SK-N-SH (cell line): ENCODE results near the gene CRYBG1. TPM values are rescaled to one million over a fixed set of nuclear protein-coding genes. Genes with fewer than 3 reads are reported as not detected.
"Not testable (repeated sequence)": the region's sequence is repeated elsewhere in the genome, so short reads cannot be mapped to it uniquely, and the experiment has no call there.

Source experiments
- CTCF ChIA-PET: fragments of 300-600, 350-600 bp; formaldehyde crosslinking; extraction: SDS; loops from one replicate; lab custom pipeline; 2021; lab: Yijun Ruan, JAX
- POLR2A ChIA-PET: fragments of 350-600 bp; sonication (Branson Sonifier 250); formaldehyde crosslinking; extraction: SDS; loops from one replicate; lab custom pipeline; 2020; ENCODE audit warnings: antibody characterized with exemption, inconsistent platforms; lab: Yijun Ruan, JAX
- DNase-seq: peaks from one replicate; pipeline ENCODE4 v3.0.0; 2012
- H2AFZ ChIP-seq: fragments of 200-600 bp; sonication (generic); 2 replicates; pipeline ENCODE4 v1.8.1; 2016; ENCODE audit warnings: antibody characterized with exemption, mild to moderate bottlenecking, low read depth
- H3F3A ChIP-seq: fragments of 200-600 bp; sonication (generic); replicated peaks from 2 replicates; pipeline ENCODE3; 2016; ENCODE audit warnings: antibody characterized with exemption, mild to moderate bottlenecking; ENCODE audit not compliant: insufficient read depth
- H3K27ac ChIP-seq, 2 experiments: fragments of 200-500 bp in 1 of 2; fragments of 200-600 bp in 1 of 2; sonication (Bioruptor generic) in 1 of 2; sonication (generic), shearing (Covaris generic) in 1 of 2; 2 replicates each; pipeline versions ENCODE4 v1.5.1 to v1.6.1; 2014 to 2016; ENCODE audit warnings: low read depth in 2 of 2, inconsistent platforms in 1 of 2, low read length in 1 of 2, mild to moderate bottlenecking in 1 of 2, mixed read lengths in 1 of 2
- H3K27me3 ChIP-seq: fragments of 200-600 bp; sonication (generic), shearing (Covaris generic); 2 replicates; pipeline ENCODE4 v1.6.1; 2016; ENCODE audit warnings: mixed run types; ENCODE audit not compliant: insufficient read depth
- H3K36me3 ChIP-seq, 2 experiments: fragments of 200-500 bp in 1 of 2; fragments of 200-600 bp in 1 of 2; sonication (Bioruptor generic) in 1 of 2; sonication (generic) in 1 of 2; replicated peaks in 1 of 2; 2 replicates each; pipeline versions ENCODE3 to v1.5.1; 2014 to 2016; ENCODE audit warnings: low read length in 1 of 2, mild to moderate bottlenecking in 1 of 2; ENCODE audit not compliant: insufficient read depth in 2 of 2, control insufficient read depth in 1 of 2
- H3K4me1 ChIP-seq, 2 experiments: fragments of 200-500 bp in 1 of 2; fragments of 200-600 bp in 1 of 2; sonication (Bioruptor generic) in 1 of 2; sonication (generic), shearing (Covaris generic) in 1 of 2; 2 replicates each; pipeline versions ENCODE4 v1.5.1 to v1.6.1; 2014 to 2016; ENCODE audit warnings: low read depth in 1 of 2, low read length in 1 of 2, mixed run types in 1 of 2; ENCODE audit not compliant: insufficient read depth in 2 of 2, control insufficient read depth in 1 of 2
- H3K4me2 ChIP-seq: fragments of 200-600 bp; sonication (generic), shearing (Covaris generic); 2 replicates; pipeline ENCODE4 v1.6.1; 2017; ENCODE audit warnings: mixed run types
- H3K4me3 ChIP-seq, 2 experiments: fragments of 200-500 bp in 1 of 2; fragments of 200-600 bp in 1 of 2; sonication (Bioruptor generic) in 1 of 2; sonication (generic), shearing (Covaris generic) in 1 of 2; 2 replicates each; pipeline versions ENCODE4 v1.5.1 to v1.8.1; 2014 to 2016; ENCODE audit warnings: low read depth in 2 of 2, inconsistent platforms in 1 of 2, low read length in 1 of 2, mild to moderate bottlenecking in 1 of 2, mixed read lengths in 1 of 2, moderate library complexity in 1 of 2
- H3K79me2 ChIP-seq: fragments of 200-600 bp; sonication (generic); 2 replicates; pipeline ENCODE4 v1.8.1; 2017; ENCODE audit warnings: mild to moderate bottlenecking; ENCODE audit not compliant: insufficient read depth
- H3K9ac ChIP-seq: fragments of 200-600 bp; sonication (generic); 2 replicates; pipeline ENCODE4 v1.6.1; 2017; ENCODE audit warnings: mixed run types
- H3K9me2 ChIP-seq: fragments of 200-600 bp; sonication (generic); 2 replicates; pipeline ENCODE4 v1.6.1; 2017; ENCODE audit warnings: mixed run types
- H3K9me3 ChIP-seq: fragments of 200-600 bp; sonication (generic); 2 replicates; pipeline ENCODE4 v1.6.1; 2017; ENCODE audit warnings: mixed run types, mild to moderate bottlenecking, moderate library complexity
- H4K20me1 ChIP-seq: fragments of 200-600 bp; sonication (generic); 2 replicates; pipeline ENCODE4 v1.6.1; 2017; ENCODE audit warnings: mild to moderate bottlenecking, mixed run types; ENCODE audit not compliant: insufficient read depth
- EP300 ChIP-seq, 2 experiments: IDR thresholded peaks; 2 replicates each; pipeline versions ENCODE4 v1.4.0 to v1.6.1; 2012; ENCODE audit warnings: borderline replicate concordance in 1 of 2, low read depth in 1 of 2, low read length in 1 of 2
- FOSL2 ChIP-seq: IDR thresholded peaks from 2 replicates; pipeline ENCODE4 v1.4.0; 2012; ENCODE audit warnings: low read depth, mild to moderate bottlenecking, moderate library complexity, borderline replicate concordance
- FOXJ3 ChIP-seq: sonication (generic); formaldehyde crosslinking; IDR thresholded peaks from 2 replicates; pipeline ENCODE4 v1.5.1; 2020; ENCODE audit warnings: mild to moderate bottlenecking, missing genetic modification reagents
- FOXM1 ChIP-seq: IDR thresholded peaks from 2 replicates; pipeline ENCODE4 v1.4.0; 2012; ENCODE audit warnings: low read depth, mild to moderate bottlenecking
- REST ChIP-seq: IDR thresholded peaks from 2 replicates; pipeline ENCODE4 v1.6.1; 2012; ENCODE audit warnings: mild to moderate bottlenecking, low read depth, low read length, moderate library complexity
- SIN3A ChIP-seq: IDR thresholded peaks from 2 replicates; pipeline ENCODE4 v1.6.1; 2012; ENCODE audit warnings: low read depth, mild to moderate bottlenecking, low read length, moderate library complexity, borderline replicate concordance
- SMC3 ChIP-seq: IDR thresholded peaks from 2 replicates; pipeline ENCODE4 v1.6.1; 2012; ENCODE audit warnings: low read depth, low read length, improper control_type of control experiment
- USF1 ChIP-seq: IDR thresholded peaks from 2 replicates; pipeline ENCODE4 v1.4.0; 2012; ENCODE audit warnings: low read depth, borderline replicate concordance
- YY1 ChIP-seq: IDR thresholded peaks from 2 replicates; pipeline ENCODE4 v1.4.0; 2012; ENCODE audit warnings: low read depth, mild to moderate bottlenecking
- WGBS: methylation state at CpG from one replicate; pipeline ENCODE4 v1.1.6; 2017; ENCODE audit warnings: low lambda C conversion rate; 5-methylcytosine and 5-hydroxymethylcytosine counted together
- polyA plus RNA-seq, 3 experiments: library from polyadenylated mRNA; depleted of rRNA; stranded (reverse); fragments of >200 nt; gene quantifications; 2 replicates each; pipeline ENCODE4 v1.2.3, GENCODE V29; 2012
- TF ChIP-seq, protein P1 (sequence below): fragments of 150-350 bp; IDR thresholded peaks from 2 replicates; pipeline ENCODE4 v1.6.1; 2017; ENCODE audit warnings: antibody characterized with exemption, low read length, low read depth, borderline replicate concordance
- TF ChIP-seq, protein P2 (sequence below): IDR thresholded peaks from 2 replicates; pipeline ENCODE4 v1.4.0; 2012; ENCODE audit warnings: low read depth, borderline replicate concordance

CRYBG1 gene
- polyA plus RNA-seq, 1 of the 3 experiments (the other 2 are of a cell fraction): 13.8 TPM

DNA sequence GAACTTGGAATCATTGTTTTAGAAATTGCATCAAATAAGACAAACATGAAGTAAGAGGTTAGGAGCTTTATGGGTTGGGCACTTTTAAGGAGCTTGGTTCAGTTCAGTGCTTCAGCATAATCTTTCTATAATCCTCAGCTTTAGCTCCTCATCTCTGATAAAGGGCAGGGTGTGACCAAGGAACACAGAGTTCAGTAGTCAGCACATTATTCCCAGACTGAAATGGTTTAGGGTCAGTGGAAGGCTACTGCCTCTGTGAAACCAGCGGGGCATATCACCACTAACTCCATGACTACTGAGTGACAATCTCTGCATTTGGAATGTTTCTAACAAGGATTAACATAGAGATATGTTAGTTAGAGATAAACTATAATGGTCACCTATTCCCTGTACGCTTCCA is 36.9 kb downstream of the CRYBG1 start:
- H3K9me3 ChIP-seq: no peaks in the 10 kb centered on the region
- H3K36me3 ChIP-seq: no peaks in the 10 kb centered on the region
- no peaks in the 10 kb centered on the region for H3K4me1 ChIP-seq
- TF ChIP-seq SIN3A: no peak
- TF ChIP-seq SMC3: no peak
- TF ChIP-seq, protein P1, sequence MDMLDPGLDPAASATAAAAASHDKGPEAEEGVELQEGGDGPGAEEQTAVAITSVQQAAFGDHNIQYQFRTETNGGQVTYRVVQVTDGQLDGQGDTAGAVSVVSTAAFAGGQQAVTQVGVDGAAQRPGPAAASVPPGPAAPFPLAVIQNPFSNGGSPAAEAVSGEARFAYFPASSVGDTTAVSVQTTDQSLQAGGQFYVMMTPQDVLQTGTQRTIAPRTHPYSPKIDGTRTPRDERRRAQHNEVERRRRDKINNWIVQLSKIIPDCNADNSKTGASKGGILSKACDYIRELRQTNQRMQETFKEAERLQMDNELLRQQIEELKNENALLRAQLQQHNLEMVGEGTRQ: no peak
- no peak for TF ChIP-seq FOXM1
- no peak for TF ChIP-seq EP300 (IDR thresholded peaks at IDR 0.05; ENCODE audit: borderline replicate concordance in 1 of 2, low read depth in 1 of 2, low read length in 1 of 2)
- no peak for TF ChIP-seq REST
- TF ChIP-seq, protein P2, sequence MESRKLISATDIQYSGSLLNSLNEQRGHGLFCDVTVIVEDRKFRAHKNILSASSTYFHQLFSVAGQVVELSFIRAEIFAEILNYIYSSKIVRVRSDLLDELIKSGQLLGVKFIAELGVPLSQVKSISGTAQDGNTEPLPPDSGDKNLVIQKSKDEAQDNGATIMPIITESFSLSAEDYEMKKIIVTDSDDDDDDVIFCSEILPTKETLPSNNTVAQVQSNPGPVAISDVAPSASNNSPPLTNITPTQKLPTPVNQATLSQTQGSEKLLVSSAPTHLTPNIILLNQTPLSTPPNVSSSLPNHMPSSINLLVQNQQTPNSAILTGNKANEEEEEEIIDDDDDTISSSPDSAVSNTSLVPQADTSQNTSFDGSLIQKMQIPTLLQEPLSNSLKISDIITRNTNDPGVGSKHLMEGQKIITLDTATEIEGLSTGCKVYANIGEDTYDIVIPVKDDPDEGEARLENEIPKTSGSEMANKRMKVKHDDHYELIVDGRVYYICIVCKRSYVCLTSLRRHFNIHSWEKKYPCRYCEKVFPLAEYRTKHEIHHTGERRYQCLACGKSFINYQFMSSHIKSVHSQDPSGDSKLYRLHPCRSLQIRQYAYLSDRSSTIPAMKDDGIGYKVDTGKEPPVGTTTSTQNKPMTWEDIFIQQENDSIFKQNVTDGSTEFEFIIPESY: no peak
- H3K27me3 ChIP-seq: peaks cover 11% of the 10 kb centered on the region; the same call in 1 of the 2 replicates
- 55% methylated on average over 2 of the region's 2 CpGs for WGBS
- H3K9me2 ChIP-seq: no peaks in the 10 kb centered on the region
- H3K9ac ChIP-seq: no peak overlapping the region
- no peak for DNase-seq
- ChIA-PET CTCF (no interaction called here), POLR2A (no interaction called here)
- H2AFZ ChIP-seq: no peak overlapping the region
- H4K20me1 ChIP-seq: no peaks in the 10 kb centered on the region
- no peaks in the 10 kb centered on the region for H3F3A ChIP-seq
- no peak overlapping the region for H3K27ac ChIP-seq
- H3K79me2 ChIP-seq: no peaks in the 10 kb centered on the region
- no peak overlapping the region for H3K4me3 ChIP-seq
- H3K4me2 ChIP-seq: no peak overlapping the region

- no peak overlapping the region for H2AFZ ChIP-seq
- H3K9ac ChIP-seq: no peak overlapping the region
- DNase-seq: no peak
- no peaks in the 10 kb centered on the region for H4K20me1 ChIP-seq
- no peak overlapping the region for H3K4me2 ChIP-seq
- TF ChIP-seq FOSL2 (no peak), SMC3 (no peak), USF1 (no peak), FOXJ3 (no peak), YY1 (no peak)
- H3K36me3 ChIP-seq: no peaks in the 10 kb centered on the region
- peaks cover 6% of the 10 kb centered on the region; the same call in 1 of the 2 replicates for H3K27me3 ChIP-seq
- no peaks in the 10 kb centered on the region for H3K9me3 ChIP-seq
- no peaks in the 10 kb centered on the region for H3K4me1 ChIP-seq
- 41% methylated on average over 3 of the region's 3 CpGs for WGBS
- no peaks in the 10 kb centered on the region for H3F3A ChIP-seq
- H3K4me3 ChIP-seq: no peak overlapping the region
- ChIA-PET CTCF (no interaction called here), POLR2A (no interaction called here)
- H3K9me2 ChIP-seq: no peaks in the 10 kb centered on the region
- no peaks in the 10 kb centered on the region for H3K79me2 ChIP-seq
- H3K27ac ChIP-seq: no peak overlapping the region
Measured at GRCh38 chr6:106398621-106399020, 38.1 kb downstream of the CRYBG1 start.

DNA sequence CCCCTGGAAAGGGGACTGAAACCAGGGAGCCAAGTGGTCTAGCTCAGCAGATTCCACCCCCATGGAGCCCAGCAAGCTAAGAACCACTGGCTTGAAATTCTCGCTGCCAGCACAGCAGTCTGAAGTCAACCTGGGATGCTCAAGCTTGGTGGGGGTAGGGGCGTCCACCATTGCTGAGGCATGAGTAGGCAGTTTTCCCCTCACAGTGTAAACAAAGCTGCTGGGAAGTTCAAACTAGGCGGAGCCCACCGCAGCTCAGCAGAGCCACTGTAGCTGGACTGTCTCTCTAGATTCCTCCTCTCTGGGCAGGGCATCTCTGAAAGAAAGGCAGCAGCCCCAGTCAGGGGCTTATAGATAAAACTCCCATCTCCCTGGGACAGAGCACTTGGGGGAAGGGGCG is 44.5 kb downstream of the CRYBG1 start:
- H3K4me2 ChIP-seq, H3F3A ChIP-seq, H3K9me3 ChIP-seq, H3K4me3 ChIP-seq, POLR2A ChIA-PET, CTCF ChIA-PET, H3K9ac ChIP-seq, H3K27ac ChIP-seq, H3K36me3 ChIP-seq, H4K20me1 ChIP-seq, H2AFZ ChIP-seq, DNase-seq, H3K79me2 ChIP-seq, H3K27me3 ChIP-seq, H3K4me1 ChIP-seq, H3K9me2 ChIP-seq: not testable (repeated sequence)
- WGBS: 80% methylated on average over 2 of the region's 5 CpGs
